ENCODE results near the gene DDX39B.

DNA sequence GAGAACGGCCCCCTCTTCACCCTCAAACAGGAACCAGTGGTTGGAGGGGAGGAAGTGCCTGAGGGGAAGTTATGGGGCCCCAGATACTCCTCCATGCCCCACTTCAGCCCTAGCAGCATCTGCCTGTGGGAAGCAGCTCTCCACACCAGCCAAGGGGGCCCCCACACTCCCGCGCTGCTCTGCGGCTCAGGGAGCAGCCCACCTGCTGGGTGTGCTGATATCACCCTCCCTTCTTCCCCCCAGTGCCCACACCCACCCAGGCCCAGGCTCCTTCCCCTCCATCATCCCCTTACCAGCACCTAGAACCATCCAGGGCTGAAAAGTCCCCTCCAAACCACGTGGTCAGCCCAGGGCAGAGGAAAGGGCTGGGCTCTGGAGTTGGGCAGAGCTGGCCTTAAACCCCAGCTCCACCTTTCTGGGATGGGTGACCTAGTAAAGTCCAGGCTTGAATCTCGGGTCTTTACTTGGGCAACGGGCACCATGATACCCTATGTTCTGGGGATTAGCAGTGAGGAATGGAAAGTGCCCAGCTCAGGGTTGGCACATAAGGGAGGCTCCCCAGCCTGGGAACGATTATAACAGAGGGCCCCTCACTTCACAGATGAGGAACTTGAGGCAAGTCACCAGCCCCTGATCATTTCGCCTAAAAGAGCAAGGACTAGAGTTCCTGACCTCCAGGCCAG lies 44.9 kb upstream of the DDX39B start:
- TF ChIP-seq, protein P1, sequence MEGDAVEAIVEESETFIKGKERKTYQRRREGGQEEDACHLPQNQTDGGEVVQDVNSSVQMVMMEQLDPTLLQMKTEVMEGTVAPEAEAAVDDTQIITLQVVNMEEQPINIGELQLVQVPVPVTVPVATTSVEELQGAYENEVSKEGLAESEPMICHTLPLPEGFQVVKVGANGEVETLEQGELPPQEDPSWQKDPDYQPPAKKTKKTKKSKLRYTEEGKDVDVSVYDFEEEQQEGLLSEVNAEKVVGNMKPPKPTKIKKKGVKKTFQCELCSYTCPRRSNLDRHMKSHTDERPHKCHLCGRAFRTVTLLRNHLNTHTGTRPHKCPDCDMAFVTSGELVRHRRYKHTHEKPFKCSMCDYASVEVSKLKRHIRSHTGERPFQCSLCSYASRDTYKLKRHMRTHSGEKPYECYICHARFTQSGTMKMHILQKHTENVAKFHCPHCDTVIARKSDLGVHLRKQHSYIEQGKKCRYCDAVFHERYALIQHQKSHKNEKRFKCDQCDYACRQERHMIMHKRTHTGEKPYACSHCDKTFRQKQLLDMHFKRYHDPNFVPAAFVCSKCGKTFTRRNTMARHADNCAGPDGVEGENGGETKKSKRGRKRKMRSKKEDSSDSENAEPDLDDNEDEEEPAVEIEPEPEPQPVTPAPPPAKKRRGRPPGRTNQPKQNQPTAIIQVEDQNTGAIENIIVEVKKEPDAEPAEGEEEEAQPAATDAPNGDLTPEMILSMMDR (conservative IDR thresholded peaks at IDR 0.05; ENCODE audit: low read depth, low read length) = no peak
- TF ChIP-seq RCOR1 (IDR thresholded peaks at IDR 0.05; ENCODE audit: insufficient replicate concordance, low read length) (no peak), RAD21 (IDR thresholded peaks at IDR 0.05; ENCODE audit: low read length) (no peak), POLR2A (IDR thresholded peaks at IDR 0.05; ENCODE audit: low read depth, low read length) (no peak), MXI1 (IDR thresholded peaks at IDR 0.05; ENCODE audit: borderline replicate concordance, low read depth, low read length) (no peak), FOS (IDR thresholded peaks at IDR 0.05; ENCODE audit: low read depth, low read length) (no peak), BHLHE40 (IDR thresholded peaks at IDR 0.05; ENCODE audit: low read depth, low read length) (no peak), SMC3 (IDR thresholded peaks at IDR 0.05; ENCODE audit: low read depth, low read length) (no peak)
